IPS-15b (cell line): ENCODE data around the gene OXLD1.
"Not testable (repeated sequence)": the region's sequence is repeated elsewhere in the genome, so short reads cannot be mapped to it uniquely, and the experiment has no call there.

Experiments used
- H3K27me3 ChIP-seq: one replicate; pipeline ENCODE4 v1.6.1; 2013; ENCODE audit warnings: low read length; ENCODE audit not compliant: control insufficient read depth, insufficient read depth
- H3K36me3 ChIP-seq: one replicate; pipeline ENCODE4 v1.6.1; 2013; ENCODE audit warnings: low read length; ENCODE audit not compliant: control insufficient read depth, insufficient read depth
- H3K4me1 ChIP-seq: one replicate; pipeline ENCODE4 v1.6.1; 2013; ENCODE audit warnings: mild to moderate bottlenecking, low read length; ENCODE audit not compliant: control insufficient read depth, insufficient read depth
- H3K4me3 ChIP-seq: one replicate; pipeline ENCODE4 v1.5.1; 2013; ENCODE audit warnings: low read depth, low read length
- H3K9ac ChIP-seq: one replicate; pipeline ENCODE4 v1.6.1; 2013; ENCODE audit warnings: low read depth, mild to moderate bottlenecking, low read length
- H3K9me3 ChIP-seq: one replicate; pipeline ENCODE4 v1.6.1; 2013; ENCODE audit warnings: mild to moderate bottlenecking, low read length; ENCODE audit not compliant: control insufficient read depth, insufficient read depth

OXLD1 gene

DNA sequence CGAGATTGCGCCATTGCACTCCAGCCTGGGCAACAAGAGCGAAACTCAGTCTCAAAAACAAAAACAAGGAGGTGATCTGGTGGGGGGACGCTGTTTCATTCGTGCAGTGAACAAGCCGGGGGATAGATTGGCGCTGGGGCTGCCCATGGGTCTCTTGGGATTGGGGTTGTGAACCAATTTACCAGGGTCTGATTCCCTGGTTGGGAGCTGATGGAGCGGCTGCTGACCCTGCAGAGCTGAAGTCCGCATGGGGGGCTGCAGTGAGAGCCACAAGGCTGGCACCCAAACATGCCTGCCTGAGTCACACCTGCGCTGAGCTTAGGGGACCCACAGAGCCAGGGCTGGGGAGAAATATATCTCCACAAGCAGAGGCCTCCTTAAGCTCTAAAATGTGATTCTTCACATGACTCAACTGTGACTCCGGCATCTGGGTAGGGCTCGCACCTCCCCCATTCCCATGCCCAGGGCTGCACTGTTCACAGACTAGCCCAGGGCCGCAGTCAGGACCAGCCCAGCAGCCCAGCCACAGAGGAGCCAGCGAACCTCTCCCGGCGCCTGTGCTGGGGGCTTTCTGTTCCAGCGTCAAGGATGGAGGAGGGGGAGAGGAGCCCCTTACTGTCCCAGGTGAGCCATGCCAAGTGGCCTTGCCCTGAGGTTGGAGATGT, 24.4 kb downstream of the OXLD1 start:
- Histone ChIP-seq H3K36me3 (no peaks in the 10 kb centered on the region), H3K4me3 (no peak overlapping the region), H3K9me3 (no peaks in the 10 kb centered on the region), H3K9ac (no peak overlapping the region), H3K4me1 (no peaks in the 10 kb centered on the region), H3K27me3 (peaks cover 4% of the 10 kb centered on the region)

DNA sequence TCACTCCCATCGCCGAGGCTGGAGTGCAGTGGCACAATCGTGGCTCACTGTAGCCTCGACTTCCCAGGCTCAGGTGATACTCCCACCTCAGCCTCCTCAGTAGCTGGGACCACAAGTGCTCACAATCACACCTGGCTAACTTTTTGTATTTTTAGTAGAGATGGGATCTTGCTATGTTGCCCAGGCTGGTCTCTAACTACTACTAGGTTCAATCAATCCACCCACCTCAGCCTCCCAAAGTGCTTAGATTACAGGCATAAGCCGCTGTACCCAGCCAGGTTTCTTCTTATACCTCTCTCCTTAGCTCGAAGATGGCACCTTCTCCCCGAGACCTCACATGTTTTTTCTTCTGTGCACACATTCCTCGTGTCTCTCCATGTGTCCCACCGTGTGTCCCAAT, 26.4 kb downstream of the OXLD1 start:
- Histone ChIP-seq H3K9me3 (no peaks in the 10 kb centered on the region), H3K4me3 (no peak overlapping the region), H3K36me3 (no peaks in the 10 kb centered on the region), H3K27me3 (no peaks in the 10 kb centered on the region), H3K9ac (no peak overlapping the region), H3K4me1 (no peaks in the 10 kb centered on the region)

- Histone ChIP-seq H3K4me3 (no peak overlapping the region), H3K4me1 (no peaks in the 10 kb centered on the region), H3K27me3 (no peaks in the 10 kb centered on the region)
Measured at GRCh38 chr17:81638683-81639082, 27.7 kb downstream of the OXLD1 start.

GRCh38 chr17:81636505-81637288, 29.7 kb downstream of the OXLD1 start, which contains the start of the genes NPLOC4 and TSPAN10:
NPLOC4 (minus strand) TSS chr17:81637112; CDS start chr17:81636930, 182 bp downstream.
TSPAN10 (plus strand) TSS chr17:81637196; CDS start chr17:81642413, 5,217 bp downstream.
- H3K36me3 ChIP-seq: no peaks in the 10 kb centered on the region
- H3K9me3 ChIP-seq: no peaks in the 10 kb centered on the region
- peak within 1 kb of the TSS; percentile 88 for H3K9ac ChIP-seq
- H3K4me3 ChIP-seq: peak within 1 kb of the TSS; percentile 97
- H3K27me3 ChIP-seq: no peaks in the 10 kb centered on the region
- H3K4me1 ChIP-seq: no peaks in the 10 kb centered on the region

More at GRCh38 chr17:81638683-81639082, 27.7 kb downstream of the OXLD1 start:
- Histone ChIP-seq H3K9me3 (no peaks in the 10 kb centered on the region), H3K36me3 (no peaks in the 10 kb centered on the region), H3K9ac (no peak overlapping the region)

- no peaks in the 10 kb centered on the region for H3K4me1 ChIP-seq
- H3K9ac ChIP-seq: peak overlapping the region; percentile 88
- H3K27me3 ChIP-seq: no peaks in the 10 kb centered on the region
- no peaks in the 10 kb centered on the region for H3K9me3 ChIP-seq
- peak overlapping the region; percentile 97 for H3K4me3 ChIP-seq
- H3K36me3 ChIP-seq: no peaks in the 10 kb centered on the region
Measured at GRCh38 chr17:81635973-81636504, 30.4 kb downstream of the OXLD1 start.

GRCh38 chr17:81635431-81635830, 31.0 kb downstream of the OXLD1 start:
- Histone ChIP-seq H3K27me3 (no peaks in the 10 kb centered on the region), H3K4me1 (no peaks in the 10 kb centered on the region), H3K9ac (no peak overlapping the region), H3K9me3 (no peaks in the 10 kb centered on the region), H3K36me3 (no peaks in the 10 kb centered on the region), H3K4me3 (peak overlapping the region; percentile 97)

DNA sequence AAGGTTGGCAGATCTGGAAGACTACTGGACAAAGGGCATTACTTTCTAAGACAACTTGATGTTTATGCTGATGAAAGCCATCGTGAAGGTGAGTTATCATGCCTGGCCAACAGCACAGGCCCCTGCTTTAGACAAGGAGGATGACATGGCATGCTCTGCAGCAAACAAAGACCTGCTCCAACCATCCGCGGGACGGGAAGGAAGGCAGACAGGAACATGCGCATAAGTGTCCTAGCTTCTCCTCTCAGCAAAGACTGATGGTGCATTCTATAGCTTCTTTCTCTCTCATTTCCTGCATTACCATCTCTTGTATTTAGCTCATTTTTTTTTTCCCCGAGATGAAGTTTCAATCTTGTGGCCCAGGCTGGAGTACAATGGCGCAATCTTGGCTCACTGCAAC, 34.9 kb downstream of the OXLD1 start:
- H3K36me3 ChIP-seq: peaks cover 11% of the 10 kb centered on the region
- no peak overlapping the region for H3K9ac ChIP-seq
- H3K9me3 ChIP-seq: no peaks in the 10 kb centered on the region
- no peaks in the 10 kb centered on the region for H3K27me3 ChIP-seq
- H3K4me3 ChIP-seq: no peak overlapping the region
- H3K4me1 ChIP-seq: no peaks in the 10 kb centered on the region

GRCh38 chr17:81630274-81630673, 36.1 kb downstream of the OXLD1 start:
- Histone ChIP-seq H3K9ac (no peak overlapping the region), H3K36me3 (peaks cover 17% of the 10 kb centered on the region), H3K9me3 (no peaks in the 10 kb centered on the region), H3K27me3 (no peaks in the 10 kb centered on the region), H3K4me3 (no peak overlapping the region), H3K4me1 (no peaks in the 10 kb centered on the region)

DNA sequence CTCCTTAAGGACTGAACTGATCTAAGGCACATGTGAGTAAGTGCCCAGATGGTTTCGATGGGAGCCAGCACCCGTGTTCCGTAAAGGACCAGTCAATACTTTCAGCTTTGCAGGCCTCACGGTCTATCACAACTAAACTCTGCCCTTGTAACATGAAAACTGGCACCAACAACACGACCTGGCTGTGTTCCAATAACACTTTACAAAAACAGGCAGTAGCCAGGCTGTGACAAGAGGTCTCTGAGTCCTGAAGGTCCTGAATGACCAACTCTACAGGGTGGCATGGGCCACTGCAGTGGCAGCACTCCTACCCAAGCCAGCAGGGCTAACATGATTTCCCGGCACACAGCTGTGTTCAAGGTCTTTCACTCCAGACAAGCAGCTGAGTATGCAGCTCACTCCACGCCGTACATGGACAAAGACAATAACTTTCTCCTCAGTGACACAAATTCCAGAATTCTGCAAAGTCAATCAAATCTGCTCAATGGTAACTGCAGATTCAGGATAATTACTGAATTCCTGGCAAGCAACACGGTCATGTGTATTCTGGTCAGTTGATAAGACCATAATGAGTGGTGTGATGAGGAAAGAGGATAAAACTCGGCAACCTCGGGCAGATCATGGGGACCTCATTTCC, 44.8 kb downstream of the OXLD1 start:
- Histone ChIP-seq H3K4me1 (no peaks in the 10 kb centered on the region), H3K36me3 (peaks cover 45% of the 10 kb centered on the region), H3K4me3 (no peak overlapping the region), H3K9ac (no peak overlapping the region), H3K9me3 (no peaks in the 10 kb centered on the region), H3K27me3 (no peaks in the 10 kb centered on the region)

DNA sequence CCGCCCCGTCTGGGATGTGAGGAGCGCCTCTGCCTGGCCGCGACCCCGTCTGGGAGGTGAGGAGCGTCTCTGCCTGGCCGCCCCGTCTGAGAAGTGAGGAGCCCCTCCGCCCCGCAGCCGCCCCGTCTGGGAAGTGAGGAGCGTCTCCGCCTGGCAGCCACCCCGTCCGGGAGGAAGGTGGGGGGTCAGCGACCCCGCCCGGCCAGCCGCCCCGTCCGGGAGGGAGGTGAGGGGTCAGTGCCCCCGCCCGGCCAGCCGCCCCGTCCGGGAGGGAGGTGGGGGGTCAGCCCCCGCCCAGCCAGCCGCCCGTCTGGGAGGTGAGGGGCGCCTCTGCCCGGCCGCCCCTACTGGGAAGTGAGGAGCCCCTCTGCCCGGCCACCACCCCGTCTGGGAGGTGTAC, 48.1 kb downstream of the OXLD1 start:
- H3K27me3 ChIP-seq, H3K9me3 ChIP-seq, H3K4me1 ChIP-seq, H3K9ac ChIP-seq, H3K4me3 ChIP-seq: not testable (repeated sequence)
- H3K36me3 ChIP-seq: peaks cover 30% of the 10 kb centered on the region

- H3K4me3 ChIP-seq: no peak overlapping the region
- no peaks in the 10 kb centered on the region for H3K4me1 ChIP-seq
- H3K9ac ChIP-seq: no peak overlapping the region
- peaks cover 25% of the 10 kb centered on the region for H3K36me3 ChIP-seq
- no peaks in the 10 kb centered on the region for H3K27me3 ChIP-seq
- no peaks in the 10 kb centered on the region for H3K9me3 ChIP-seq
Measured at GRCh38 chr17:81616877-81617276, 49.5 kb downstream of the OXLD1 start.
